Smooth muscle cell (in vitro differentiated cells): Measurements from ENCODE around the gene PIEZO1. TPM values are rescaled to one million over a fixed set of nuclear protein-coding genes. Genes with fewer than 3 reads are reported as not detected.

Source experiments
- DNase-seq: peaks from one replicate; lab custom pipeline; 2025; ENCODE audit not compliant: unreplicated experiment; lab: John Stamatoyannopoulos, UW
- H2AFZ ChIP-seq: fragments of 200-600 bp; sonication (generic); 2 replicates; pipeline ENCODE4 v1.6.0; 2016; ENCODE audit warnings: antibody characterized with exemption, low read depth, mild to moderate bottlenecking
- H3F3A ChIP-seq: fragments of 200-600 bp; sonication (generic); 2 replicates; pipeline ENCODE4 v1.6.0; 2017; ENCODE audit warnings: antibody characterized with exemption, low read depth
- H3K27ac ChIP-seq: fragments of 200-600 bp; sonication (generic); 2 replicates; pipeline ENCODE4 v1.5.1; 2016; ENCODE audit warnings: low read depth, mild to moderate bottlenecking
- H3K27me3 ChIP-seq: fragments of 200-600 bp; sonication (generic); 2 replicates; pipeline ENCODE4 v1.6.1; 2016; ENCODE audit warnings: low read depth, mild to moderate bottlenecking
- H3K36me3 ChIP-seq: fragments of 200-600 bp; sonication (generic); 2 replicates; pipeline ENCODE4 v1.5.1; 2016; ENCODE audit warnings: low read depth
- H3K4me1 ChIP-seq: fragments of 200-600 bp; sonication (generic); 2 replicates; pipeline ENCODE4 v1.5.1; 2016; ENCODE audit warnings: low read depth
- H3K4me2 ChIP-seq: fragments of 200-600 bp; sonication (generic); 2 replicates; pipeline ENCODE4 v1.6.0; 2016; ENCODE audit warnings: mild to moderate bottlenecking
- H3K4me3 ChIP-seq: fragments of 200-600 bp; sonication (generic); 2 replicates; pipeline ENCODE4 v1.5.1; 2016; ENCODE audit warnings: mild to moderate bottlenecking
- H3K79me2 ChIP-seq: fragments of 200-600 bp; sonication (generic); 2 replicates; pipeline ENCODE4 v1.6.0; 2016; ENCODE audit warnings: low read depth, mild to moderate bottlenecking
- H3K9ac ChIP-seq: fragments of 200-600 bp; sonication (generic); 2 replicates; pipeline ENCODE4 v1.6.0; 2016; ENCODE audit warnings: low read depth
- H3K9me3 ChIP-seq: fragments of 200-600 bp; sonication (generic); replicated peaks from 2 replicates; pipeline ENCODE4 v1.5.1; 2016; ENCODE audit warnings: low read depth
- H4K20me1 ChIP-seq: fragments of 200-600 bp; sonication (generic); 2 replicates; pipeline ENCODE4 v1.6.0; 2016; ENCODE audit warnings: low read depth
- WGBS: methylation state at CpG from one replicate; pipeline ENCODE4 v1.1.7; 2016; ENCODE audit warnings: low lambda C conversion rate; 5-methylcytosine and 5-hydroxymethylcytosine counted together
- polyA plus RNA-seq: library from polyadenylated mRNA; unstranded; fragments of >200 nt; fragmentation: Nextera tagmentation; extraction: Ambion mirVana; gene quantifications from 2 replicates; pipeline ENCODE4 v1.2.1, GENCODE V29; 2016
- total RNA-seq: library from RNA; depleted of rRNA; stranded (reverse); fragments of >200 nt; gene quantifications from 2 replicates; pipeline ENCODE4 v1.2.3, GENCODE V29; 2014
- TF ChIP-seq, protein P1 (sequence below): fragments of 200-600 bp; sonication (generic); IDR thresholded peaks from 2 replicates; pipeline ENCODE4 v1.5.1; 2017; ENCODE audit warnings: borderline replicate concordance, mild to moderate bottlenecking, antibody characterized with exemption; ENCODE audit not compliant: insufficient read depth, poor library complexity, severe bottlenecking

The PIEZO1 gene
- total and polyA plus RNA-seq, 2 experiments from 2014 or later = 62.1 to 70.9 TPM

- H3K9ac ChIP-seq = no peak overlapping the region
- no peak overlapping the region for H3K4me2 ChIP-seq
- H2AFZ ChIP-seq = no peak overlapping the region
- TF ChIP-seq, protein P1, sequence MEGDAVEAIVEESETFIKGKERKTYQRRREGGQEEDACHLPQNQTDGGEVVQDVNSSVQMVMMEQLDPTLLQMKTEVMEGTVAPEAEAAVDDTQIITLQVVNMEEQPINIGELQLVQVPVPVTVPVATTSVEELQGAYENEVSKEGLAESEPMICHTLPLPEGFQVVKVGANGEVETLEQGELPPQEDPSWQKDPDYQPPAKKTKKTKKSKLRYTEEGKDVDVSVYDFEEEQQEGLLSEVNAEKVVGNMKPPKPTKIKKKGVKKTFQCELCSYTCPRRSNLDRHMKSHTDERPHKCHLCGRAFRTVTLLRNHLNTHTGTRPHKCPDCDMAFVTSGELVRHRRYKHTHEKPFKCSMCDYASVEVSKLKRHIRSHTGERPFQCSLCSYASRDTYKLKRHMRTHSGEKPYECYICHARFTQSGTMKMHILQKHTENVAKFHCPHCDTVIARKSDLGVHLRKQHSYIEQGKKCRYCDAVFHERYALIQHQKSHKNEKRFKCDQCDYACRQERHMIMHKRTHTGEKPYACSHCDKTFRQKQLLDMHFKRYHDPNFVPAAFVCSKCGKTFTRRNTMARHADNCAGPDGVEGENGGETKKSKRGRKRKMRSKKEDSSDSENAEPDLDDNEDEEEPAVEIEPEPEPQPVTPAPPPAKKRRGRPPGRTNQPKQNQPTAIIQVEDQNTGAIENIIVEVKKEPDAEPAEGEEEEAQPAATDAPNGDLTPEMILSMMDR = no peak
- H4K20me1 ChIP-seq = peaks cover 24% of the 10 kb centered on the region
- H3K4me3 ChIP-seq = no peak overlapping the region
- H3F3A ChIP-seq = no peaks in the 10 kb centered on the region
- no peak overlapping the region for H3K27ac ChIP-seq
- no peaks in the 10 kb centered on the region for H3K4me1 ChIP-seq
- no peak for DNase-seq
- H3K9me3 ChIP-seq = no peaks in the 10 kb centered on the region
- WGBS = 94% methylated on average over 38 of the region's 42 CpGs
- no peaks in the 10 kb centered on the region for H3K27me3 ChIP-seq
- H3K36me3 ChIP-seq = peaks cover 6% of the 10 kb centered on the region
- no peaks in the 10 kb centered on the region for H3K79me2 ChIP-seq
Observed at GRCh38 chr16:88714420-88715302, 70.4 kb downstream of the PIEZO1 start.

- Histone ChIP-seq H3F3A (no peaks in the 10 kb centered on the region), H3K36me3 (peaks cover 6% of the 10 kb centered on the region), H4K20me1 (peaks cover 24% of the 10 kb centered on the region), H3K9ac (no peak overlapping the region), H3K4me2 (no peak overlapping the region), H3K27me3 (no peaks in the 10 kb centered on the region), H3K9me3 (no peaks in the 10 kb centered on the region), H3K27ac (no peak overlapping the region), H3K79me2 (peaks cover 4% of the 10 kb centered on the region), H2AFZ (no peak overlapping the region), H3K4me3 (no peak overlapping the region), H3K4me1 (no peaks in the 10 kb centered on the region)
- DNase-seq = no peak
- 91% methylated on average over 30 of the region's 30 CpGs for WGBS
- TF ChIP-seq, protein P1 = no peak
Observed at GRCh38 chr16:88713568-88714419, 71.2 kb downstream of the PIEZO1 start.

GRCh38 chr16:88713054-88713453, 72.0 kb downstream of the PIEZO1 start:
- TF ChIP-seq, protein P1 = no peak
- no peak overlapping the region for H3K4me2 ChIP-seq
- no peak overlapping the region for H3K4me3 ChIP-seq
- no peaks in the 10 kb centered on the region for H3F3A ChIP-seq
- H3K4me1 ChIP-seq = no peaks in the 10 kb centered on the region
- 91% methylated on average over 10 of the region's 15 CpGs for WGBS
- DNase-seq = no peak
- H3K36me3 ChIP-seq = peaks cover 6% of the 10 kb centered on the region
- H3K79me2 ChIP-seq = peaks cover 7% of the 10 kb centered on the region
- H3K27ac ChIP-seq = no peak overlapping the region
- no peak overlapping the region for H3K9ac ChIP-seq
- H4K20me1 ChIP-seq = peaks cover 24% of the 10 kb centered on the region
- H3K9me3 ChIP-seq = no peaks in the 10 kb centered on the region
- H3K27me3 ChIP-seq = no peaks in the 10 kb centered on the region
- no peak overlapping the region for H2AFZ ChIP-seq
